GM12891 (cell line): ENCODE measurements around the gene BTLA.

ENCODE experiments used
- PAX5 ChIP-seq: IDR thresholded peaks from 2 replicates; pipeline ENCODE4 v1.6.1; 2011; ENCODE audit warnings: low read length, moderate library complexity, mild to moderate bottlenecking; ENCODE audit not compliant: insufficient read depth, severe bottlenecking
- POLR2A ChIP-seq: IDR thresholded peaks from 2 replicates; pipeline ENCODE4 v1.6.1; 2011; ENCODE audit warnings: low read depth, low read length, control low read depth
- POLR2AphosphoS5 ChIP-seq: IDR thresholded peaks from 2 replicates; pipeline ENCODE4 v1.6.1; 2011; ENCODE audit warnings: low read depth, low read length, control low read depth
- POU2F2 ChIP-seq: IDR thresholded peaks from 2 replicates; pipeline ENCODE4 v1.6.1; 2011; ENCODE audit warnings: low read depth, mild to moderate bottlenecking, control low read depth, low read length, moderate library complexity
- SPI1 ChIP-seq: IDR thresholded peaks from 2 replicates; pipeline ENCODE4 v1.6.1; 2011; ENCODE audit warnings: low read depth, low read length, control low read depth
- TAF1 ChIP-seq: IDR thresholded peaks from 2 replicates; pipeline ENCODE4 v1.6.1; 2011; ENCODE audit warnings: low read depth, low read length, control low read depth

- TF ChIP-seq POLR2AphosphoS5 (no peak), POLR2A (no peak), TAF1 (no peak), SPI1 (no peak), PAX5 (no peak), POU2F2 (no peak)
Measured at GRCh38 chr3:112531358-112531781, 32.1 kb upstream of the BTLA start.
